H7 (cell line): ENCODE measurements around the gene CYP19A1. TPM values are rescaled to one million over a fixed set of nuclear protein-coding genes. Genes with fewer than 3 reads are reported as not detected.
"Not testable (repeated sequence)": the region's sequence is repeated elsewhere in the genome, so short reads cannot be mapped to it uniquely, and the experiment has no call there.

Source experiments
- DNase-seq: peaks from one replicate; pipeline ENCODE4 v3.0.0; 2012
- H3K27me3 ChIP-seq: 2 replicates; pipeline ENCODE4 v1.6.0; 2011; ENCODE audit warnings: mild to moderate bottlenecking, low read length; ENCODE audit not compliant: control insufficient read depth, insufficient read depth
- H3K36me3 ChIP-seq: replicated peaks from 2 replicates; pipeline ENCODE4 v1.5.1; 2011; ENCODE audit warnings: low read length; ENCODE audit not compliant: control insufficient read depth, insufficient read depth
- H3K4me3 ChIP-seq: 2 replicates; pipeline ENCODE4 v1.5.1; 2011; ENCODE audit warnings: low read depth, mild to moderate bottlenecking, control low read depth, low read length, moderate library complexity; ENCODE audit not compliant: insufficient read depth
- total RNA-seq: library from RNA; depleted of rRNA; stranded (reverse); fragments of >200 nt; shearing (Covaris generic); gene quantifications from 2 replicates; pipeline ENCODE4 v1.2.3, GENCODE V29; 2014

CYP19A1 gene
- total RNA-seq, 1 experiment from 2014 or later: not detected

DNA sequence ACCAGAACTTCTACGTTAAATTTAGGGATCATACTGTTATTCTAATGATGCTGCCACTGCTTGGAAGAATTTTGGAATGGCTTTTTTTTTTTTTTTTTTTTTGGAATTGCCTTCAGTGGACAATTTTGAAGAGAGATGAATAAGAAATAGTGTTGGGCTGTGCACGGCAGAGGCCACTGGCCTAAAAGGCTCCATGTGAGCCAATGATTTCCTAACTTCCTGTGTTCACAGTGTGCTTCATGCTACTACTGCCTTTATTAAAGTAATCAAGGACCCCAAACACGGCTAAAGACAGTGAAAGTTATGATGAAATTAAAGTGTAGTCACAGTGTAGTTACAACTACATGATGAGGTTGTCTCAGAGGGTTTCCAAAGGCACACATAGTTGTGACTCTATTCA is 142.9 kb downstream of the CYP19A1 start:
- DNase-seq: no peak
- no peak overlapping the region for H3K4me3 ChIP-seq
- H3K36me3 ChIP-seq: no peaks in the 10 kb centered on the region
- H3K27me3 ChIP-seq: no peaks in the 10 kb centered on the region; the same call in 1 of the 2 replicates

GRCh38 chr15:51193979-51194378 is 144.4 kb downstream of the CYP19A1 start:
- Histone ChIP-seq H3K36me3 (no peaks in the 10 kb centered on the region), H3K27me3 (no peaks in the 10 kb centered on the region; the same call in 1 of the 2 replicates), H3K4me3 (no peak overlapping the region)
- DNase-seq: no peak

DNA sequence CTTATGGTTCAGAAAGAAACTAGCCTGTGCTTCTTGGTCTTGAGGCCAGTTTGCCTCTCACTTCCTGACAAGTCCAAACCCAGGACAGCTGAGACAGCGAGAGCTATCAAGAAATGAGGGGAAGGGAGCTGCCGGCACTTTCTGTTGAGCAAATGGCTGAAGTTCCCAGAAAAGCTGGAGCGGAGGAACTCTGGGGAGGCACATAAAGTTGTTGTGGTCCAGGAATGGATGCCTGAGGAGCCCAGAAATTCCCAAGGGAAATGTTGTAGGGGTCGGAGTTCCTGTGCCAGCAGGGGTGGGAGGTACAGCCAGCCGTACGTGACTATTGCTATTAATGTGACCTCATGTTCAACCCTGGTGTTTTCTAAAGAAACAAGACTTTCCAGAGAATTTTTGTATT is 144.9 kb downstream of the CYP19A1 start:
- H3K36me3 ChIP-seq: no peaks in the 10 kb centered on the region
- H3K27me3 ChIP-seq: no peaks in the 10 kb centered on the region; the same call in 1 of the 2 replicates
- H3K4me3 ChIP-seq: no peak overlapping the region
- no peak for DNase-seq

- no peaks in the 10 kb centered on the region; the same call in 1 of the 2 replicates for H3K27me3 ChIP-seq
These were observed 145.7 kb downstream of the CYP19A1 start for GRCh38 chr15:51192521-51193280.

GRCh38 chr15:51191766-51192165 is 146.6 kb downstream of the CYP19A1 start:
- Histone ChIP-seq H3K4me3 (no peak overlapping the region), H3K36me3 (no peaks in the 10 kb centered on the region), H3K27me3 (no peaks in the 10 kb centered on the region; the same call in 1 of the 2 replicates)
- no peak for DNase-seq

More at GRCh38 chr15:51192521-51193280, 145.7 kb downstream of the CYP19A1 start:
- no peaks in the 10 kb centered on the region for H3K36me3 ChIP-seq
- peak; percentile 83 for DNase-seq
- no peak overlapping the region for H3K4me3 ChIP-seq

GRCh38 chr15:51191072-51191670 is 147.2 kb downstream of the CYP19A1 start:
- no peaks in the 10 kb centered on the region for H3K36me3 ChIP-seq
- no peak for DNase-seq
- no peaks in the 10 kb centered on the region; the same call in 1 of the 2 replicates for H3K27me3 ChIP-seq
- no peak overlapping the region for H3K4me3 ChIP-seq

DNA sequence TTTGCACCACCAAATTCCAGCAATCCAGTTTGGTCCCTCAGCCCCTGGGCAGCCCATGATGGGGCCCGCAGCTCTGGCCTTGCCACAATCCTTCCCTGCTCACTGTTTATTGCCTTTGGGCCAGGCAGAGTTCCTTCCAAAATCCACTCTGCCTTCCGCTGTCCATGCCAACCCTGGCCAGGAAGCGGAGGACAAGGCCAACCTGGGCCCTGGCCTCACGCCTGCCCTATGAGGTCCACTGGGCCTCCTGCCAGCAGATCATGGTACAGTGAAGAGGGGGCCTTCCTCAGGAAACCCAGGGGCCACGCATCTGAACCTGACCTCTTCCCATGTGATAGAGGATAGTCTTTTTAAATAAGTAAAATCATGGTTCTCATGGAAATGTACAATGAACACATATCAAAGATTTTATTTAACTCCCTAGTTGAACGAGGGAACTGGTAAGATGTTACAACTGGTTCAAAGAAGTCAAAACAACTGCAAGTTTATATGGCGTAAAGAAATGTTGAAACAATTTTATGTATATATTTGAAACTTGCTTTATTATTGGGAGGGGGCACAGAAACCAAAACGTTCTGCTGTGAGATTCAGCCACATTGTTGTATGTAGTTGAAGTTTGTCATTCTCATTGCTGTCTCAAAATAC is 147.8 kb downstream of the CYP19A1 start:
- Histone ChIP-seq H3K27me3 (no peaks in the 10 kb centered on the region; the same call in 1 of the 2 replicates), H3K36me3 (no peaks in the 10 kb centered on the region), H3K4me3 (no peak overlapping the region)
- DNase-seq: no peak

DNA sequence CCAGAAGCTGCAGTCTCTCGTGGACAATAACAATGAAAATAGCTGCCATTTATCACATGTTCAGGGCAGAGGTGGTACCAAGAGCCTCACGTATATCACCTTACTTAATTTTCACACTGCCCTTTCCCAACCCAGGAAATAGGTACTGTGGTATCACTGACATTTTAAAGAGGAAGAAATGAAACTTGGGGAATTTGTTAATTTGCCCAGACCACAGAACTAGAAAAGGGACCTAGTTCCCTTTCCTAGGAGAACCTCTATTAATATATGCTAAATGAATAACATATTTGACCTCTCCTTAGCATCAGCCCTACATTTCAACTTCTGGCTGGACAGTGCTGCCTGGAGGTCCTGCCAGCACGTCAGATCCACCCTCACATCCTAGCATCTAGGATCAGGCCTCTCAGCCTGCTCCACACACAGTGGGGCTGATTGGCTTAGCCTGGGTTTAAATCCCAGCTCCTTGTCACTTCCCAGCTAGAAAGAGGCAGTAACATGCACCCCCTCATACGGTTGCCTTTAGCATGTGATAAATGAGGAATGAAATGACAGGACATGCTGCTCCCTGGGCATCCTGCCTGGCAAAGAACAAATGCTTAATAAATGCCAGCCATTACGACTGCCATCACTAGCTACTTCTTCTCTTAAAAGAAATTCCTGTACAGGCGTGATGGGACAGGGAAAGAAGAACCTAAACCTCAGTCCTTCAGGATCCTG is 148.6 kb downstream of the CYP19A1 start:
- Histone ChIP-seq H3K36me3 (no peaks in the 10 kb centered on the region), H3K27me3 (no peaks in the 10 kb centered on the region; the same call in 1 of the 2 replicates), H3K4me3 (no peak overlapping the region)
- DNase-seq: no peak

DNA sequence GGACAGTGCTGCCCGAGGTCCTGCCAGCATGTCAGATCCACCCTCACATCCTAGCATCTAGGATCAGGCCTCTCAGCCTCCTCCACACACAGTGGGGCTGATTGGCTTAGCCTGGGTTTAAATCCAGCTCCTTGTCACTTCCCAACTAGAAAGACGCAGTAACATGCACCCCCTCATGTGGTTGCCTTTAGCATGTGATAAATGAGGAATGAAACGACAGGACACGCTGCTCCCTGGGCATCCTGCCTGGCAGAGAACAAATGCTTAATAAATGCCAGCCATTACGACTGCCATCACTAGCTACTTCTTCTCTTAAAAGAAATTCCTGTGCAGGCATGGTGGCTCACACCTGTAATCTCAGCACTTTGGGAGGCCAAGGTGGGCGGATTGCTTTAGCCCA is 149.6 kb downstream of the CYP19A1 start:
- not testable (repeated sequence) for H3K36me3 ChIP-seq, H3K4me3 ChIP-seq, H3K27me3 ChIP-seq, DNase-seq

GRCh38 chr15:51186891-51187290 is 151.5 kb downstream of the CYP19A1 start:
- Histone ChIP-seq H3K4me3 (no peak overlapping the region), H3K36me3 (no peaks in the 10 kb centered on the region), H3K27me3 (no peaks in the 10 kb centered on the region)
- no peak for DNase-seq

DNA sequence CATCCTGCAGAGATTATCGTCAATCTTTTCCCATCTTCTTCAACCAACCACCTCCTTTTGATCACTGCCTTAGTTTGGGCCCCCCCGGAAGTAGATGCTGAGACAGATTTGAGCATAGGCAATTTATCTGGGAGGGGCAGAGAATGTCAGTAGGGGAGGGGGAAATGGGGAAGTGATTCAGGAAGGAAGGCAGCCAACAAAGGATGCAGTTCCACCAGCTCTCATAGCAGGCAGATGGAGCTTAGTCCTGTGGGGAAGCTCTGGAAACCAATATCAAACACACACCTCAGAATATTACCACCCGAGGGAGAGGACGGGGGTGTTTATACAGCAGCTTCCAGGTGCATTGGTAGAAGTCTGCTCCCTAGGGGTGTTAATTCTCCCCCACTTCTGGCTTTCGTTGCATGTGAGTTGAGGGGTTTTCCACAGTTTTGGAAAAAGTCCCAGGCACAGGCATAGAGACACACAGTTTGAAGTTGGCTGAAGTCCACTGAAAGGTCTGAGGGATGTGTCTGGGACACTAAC is 152.2 kb downstream of the CYP19A1 start:
- Histone ChIP-seq H3K27me3 (no peaks in the 10 kb centered on the region), H3K36me3 (no peaks in the 10 kb centered on the region), H3K4me3 (no peak overlapping the region)
- no peak for DNase-seq

DNA sequence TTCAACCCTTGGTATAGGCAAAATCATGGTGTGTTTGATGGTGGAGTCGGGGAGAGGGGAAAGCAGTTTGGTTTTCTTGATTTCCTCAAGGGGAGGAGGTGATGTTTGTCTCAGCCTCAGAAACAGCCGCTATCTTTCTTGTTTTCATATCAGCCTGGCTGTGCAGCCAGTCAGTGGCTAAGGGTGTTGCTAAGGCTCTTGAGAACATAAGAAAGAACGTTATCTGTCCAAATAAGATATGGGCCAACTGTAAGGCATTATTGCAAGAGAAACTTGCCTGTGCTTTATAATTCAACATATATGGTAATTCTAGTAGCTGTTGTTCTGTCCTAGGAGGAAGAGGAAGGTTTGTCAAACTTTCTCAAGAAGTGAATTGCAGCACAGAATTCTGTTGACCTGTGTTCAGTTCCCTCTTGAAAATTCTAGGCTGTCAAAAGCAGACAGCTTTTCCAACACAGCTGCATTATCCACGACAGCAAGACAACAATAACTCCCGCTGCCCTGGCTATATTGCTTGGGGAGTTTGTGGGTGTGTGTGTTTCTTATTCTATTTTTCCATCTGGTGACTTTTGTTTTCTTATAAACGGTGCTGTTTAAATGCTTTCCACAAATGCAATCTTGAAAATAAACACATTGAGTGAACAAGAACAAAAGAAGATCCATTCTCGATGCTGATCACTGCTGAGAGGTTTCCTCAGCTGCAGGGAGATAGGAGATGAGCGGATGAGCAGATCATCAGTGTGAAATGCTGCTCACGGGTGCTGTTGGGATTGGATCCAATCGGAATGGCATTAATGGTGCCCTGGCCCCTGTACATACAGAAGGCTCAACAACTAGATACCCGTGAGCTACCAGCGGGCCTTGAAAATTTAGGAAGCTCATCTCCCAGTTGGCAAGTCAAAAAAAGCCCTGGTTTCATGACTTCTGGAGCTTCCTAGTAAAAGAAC is 152.9 kb downstream of the CYP19A1 start:
- no peaks in the 10 kb centered on the region for H3K36me3 ChIP-seq
- no peak overlapping the region for H3K4me3 ChIP-seq
- no peaks in the 10 kb centered on the region for H3K27me3 ChIP-seq
- DNase-seq: no peak

GRCh38 chr15:51184627-51185026 is 153.8 kb downstream of the CYP19A1 start:
- H3K4me3 ChIP-seq: no peak overlapping the region
- H3K36me3 ChIP-seq: no peaks in the 10 kb centered on the region
- DNase-seq: no peak
- H3K27me3 ChIP-seq: no peaks in the 10 kb centered on the region
